HG03095 (cell line): Measurements from ENCODE around the gene ITK.
A peak's percentile ranks its signal among the peaks of the same experiment; 100 is the strongest.
"Not testable (repeated sequence)": the region's sequence is repeated elsewhere in the genome, so short reads cannot be mapped to it uniquely, and the experiment has no call there.

Experiments used
- ATAC-seq: cut with Tn5 transposase; IDR thresholded peaks from one replicate; pipeline ENCODE4 v1.9.1; 2021; ENCODE audit warnings: moderate library complexity; ENCODE audit not compliant: unreplicated experiment

ITK gene

DNA sequence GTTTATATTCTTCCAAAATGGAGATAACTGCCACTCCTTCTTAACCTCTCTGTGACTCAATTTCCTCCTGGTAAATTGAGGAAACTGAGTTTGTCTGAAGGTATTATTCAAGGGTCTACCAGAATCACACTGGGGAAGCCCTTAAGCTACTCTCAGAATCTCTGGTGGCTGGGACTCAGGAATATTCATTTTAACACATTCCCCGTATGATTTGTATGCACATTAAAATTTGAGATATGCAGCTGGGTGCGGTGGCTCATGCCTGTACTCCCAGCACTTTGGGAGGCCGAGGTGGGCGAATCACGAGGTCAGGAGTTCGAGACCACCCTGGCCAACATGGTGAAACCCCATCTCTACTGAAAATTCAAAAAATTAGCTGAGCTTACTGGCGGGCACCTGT is 64.1 kb downstream of the ITK start:
- ATAC-seq, result not testable (repeated sequence)

DNA sequence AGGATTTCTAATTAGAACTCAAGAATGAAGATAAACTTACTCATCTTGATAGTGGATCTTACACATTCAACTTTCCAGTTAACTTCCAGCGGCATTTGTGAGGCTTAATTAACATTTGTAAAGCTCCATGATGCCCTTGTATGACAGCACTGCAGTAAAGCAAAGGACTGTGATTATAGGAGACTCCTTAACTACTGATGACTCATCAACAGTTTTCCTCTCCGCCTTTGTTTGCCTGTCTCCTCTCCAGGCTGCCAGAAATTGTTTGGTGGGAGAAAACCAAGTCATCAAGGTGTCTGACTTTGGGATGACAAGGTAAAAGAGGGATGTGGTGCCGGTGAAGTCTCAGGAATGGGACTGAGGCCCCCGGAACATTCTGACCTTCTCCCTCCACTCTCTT is 64.8 kb downstream of the ITK start:
- no peak for ATAC-seq

DNA sequence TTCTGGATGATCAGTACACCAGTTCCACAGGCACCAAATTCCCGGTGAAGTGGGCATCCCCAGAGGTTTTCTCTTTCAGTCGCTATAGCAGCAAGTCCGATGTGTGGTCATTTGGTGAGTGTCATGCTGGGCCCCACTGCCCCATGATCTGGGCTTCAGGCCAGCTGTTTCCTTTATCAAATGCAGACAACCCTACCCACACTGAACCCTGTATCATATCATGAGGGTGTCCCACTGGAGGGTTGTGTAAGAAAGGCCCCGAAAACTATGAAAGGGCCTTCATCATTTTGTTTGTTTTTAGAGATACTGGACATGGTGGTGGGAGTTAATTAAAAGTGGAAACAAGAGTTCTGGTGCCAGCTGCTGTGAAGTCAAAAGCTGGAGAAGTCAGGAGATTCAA is 65.2 kb downstream of the ITK start:
- no peak for ATAC-seq

DNA sequence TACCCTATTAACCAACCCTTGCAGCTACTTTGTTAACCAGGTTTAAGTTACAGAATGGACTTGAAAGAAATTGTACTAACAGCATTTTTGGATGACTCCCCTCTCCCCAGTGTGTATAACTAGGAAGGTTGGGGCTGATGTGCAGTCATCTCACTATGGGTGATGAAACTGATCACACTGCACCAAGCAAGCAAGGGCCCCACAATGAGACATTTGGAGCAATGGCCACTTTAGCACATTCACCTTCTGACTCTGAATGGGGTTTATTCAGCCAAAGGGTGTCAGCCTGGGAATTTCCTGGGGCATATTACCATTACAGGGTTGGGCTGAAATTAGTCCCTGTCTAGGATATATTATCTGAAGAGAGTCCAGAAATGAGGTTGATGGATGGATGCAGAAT is 66.6 kb downstream of the ITK start:
- no peak for ATAC-seq

DNA sequence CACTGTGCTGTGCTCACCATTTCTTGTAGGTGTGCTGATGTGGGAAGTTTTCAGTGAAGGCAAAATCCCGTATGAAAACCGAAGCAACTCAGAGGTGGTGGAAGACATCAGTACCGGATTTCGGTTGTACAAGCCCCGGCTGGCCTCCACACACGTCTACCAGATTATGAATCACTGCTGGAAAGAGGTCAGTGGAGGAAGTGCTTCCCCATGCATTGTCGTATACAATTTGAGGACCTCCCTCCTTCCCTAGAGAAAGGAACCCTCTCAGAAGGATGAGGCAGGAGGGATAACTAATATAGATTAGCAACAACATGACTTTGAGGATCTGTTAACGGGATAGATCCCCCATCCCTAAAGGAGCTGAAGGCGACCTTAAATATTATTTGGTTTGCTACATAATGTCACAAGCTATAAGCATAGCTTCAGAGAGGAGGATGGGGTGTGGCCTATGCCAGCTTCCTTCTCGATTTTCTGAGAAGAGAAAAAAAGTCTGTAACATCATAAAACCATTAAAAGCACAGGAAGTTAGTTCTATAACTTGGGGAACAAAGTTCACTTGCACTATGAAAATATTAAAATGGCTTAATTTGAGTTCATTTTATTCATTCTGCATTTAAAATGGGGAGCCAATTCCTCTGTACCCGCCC is 68.3 kb downstream of the ITK start:
- ATAC-seq, result no peak

DNA sequence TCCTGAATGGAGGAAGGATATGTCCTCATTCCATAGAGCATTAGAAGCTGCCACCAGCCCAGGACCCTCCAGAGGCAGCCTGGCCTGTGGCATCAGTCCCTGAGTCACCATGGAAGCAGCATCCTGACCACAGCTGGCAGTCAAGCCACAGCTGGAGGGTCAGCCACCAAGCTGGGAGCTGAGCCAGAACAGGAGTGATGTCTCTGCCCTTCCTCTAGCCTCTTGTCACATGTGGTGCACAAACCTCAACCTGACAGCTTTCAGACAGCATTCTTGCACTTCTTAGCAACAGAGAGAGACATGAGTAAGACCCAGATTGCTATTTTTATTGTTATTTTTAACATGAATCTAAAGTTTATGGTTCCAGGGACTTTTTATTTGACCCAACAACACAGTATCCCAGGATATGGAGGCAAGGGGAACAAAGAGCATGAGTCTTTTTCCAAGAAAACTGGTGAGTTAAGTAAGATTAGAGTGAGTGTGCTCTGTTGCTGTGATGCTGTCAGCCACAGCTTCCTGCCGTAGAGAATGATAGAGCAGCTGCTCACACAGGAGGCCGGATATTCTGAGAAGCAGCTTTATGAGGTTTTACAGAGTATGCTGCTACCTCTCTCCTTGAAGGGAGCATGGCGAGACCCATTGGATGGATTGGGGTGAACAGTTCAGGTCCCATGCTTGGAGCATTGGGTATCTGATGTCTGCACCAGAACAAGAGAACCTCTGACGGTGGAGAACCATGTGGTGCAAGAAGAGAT is 72.2 kb downstream of the ITK start:
- peak; percentile 95 for ATAC-seq

DNA sequence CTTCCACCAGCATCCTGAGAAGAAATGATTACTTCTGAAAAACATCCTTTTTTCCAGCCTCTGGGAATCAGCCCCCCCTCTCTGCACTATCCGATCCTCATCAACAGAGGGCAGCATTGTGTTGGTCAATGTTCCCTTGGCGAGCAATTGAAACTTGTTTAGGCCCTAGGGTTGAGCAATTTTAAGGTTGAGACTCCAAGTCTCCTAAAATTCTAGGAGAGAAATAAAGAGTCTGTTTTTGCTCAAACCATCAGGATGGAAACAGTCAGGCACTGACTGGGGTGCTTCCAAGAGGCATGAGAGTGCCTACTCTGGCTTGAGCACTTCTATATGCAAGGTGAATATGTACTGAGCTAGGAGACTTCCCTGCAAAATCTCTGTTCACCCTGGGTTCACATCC is 72.9 kb downstream of the ITK start:
- peak; percentile 48 for ATAC-seq

DNA sequence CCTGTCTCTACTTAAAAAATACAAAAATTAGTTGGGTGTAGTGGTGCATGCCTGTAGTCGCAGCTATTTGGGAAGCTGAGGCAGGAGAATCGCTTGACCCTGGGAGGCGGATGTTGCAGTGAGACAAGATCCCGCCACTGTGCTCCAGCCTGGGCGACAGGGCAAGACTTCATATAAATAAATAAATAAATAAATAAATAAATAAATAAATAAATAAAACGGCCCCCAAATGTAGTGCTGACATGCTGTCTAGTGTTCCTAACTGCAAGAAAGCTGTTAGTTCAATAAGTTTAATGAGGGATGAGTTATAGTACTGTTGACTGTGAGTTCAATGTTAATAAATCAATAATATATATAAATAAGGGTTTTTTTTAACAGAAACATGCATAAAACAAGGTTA is 77.8 kb downstream of the ITK start:
- ATAC-seq, result no peak

DNA sequence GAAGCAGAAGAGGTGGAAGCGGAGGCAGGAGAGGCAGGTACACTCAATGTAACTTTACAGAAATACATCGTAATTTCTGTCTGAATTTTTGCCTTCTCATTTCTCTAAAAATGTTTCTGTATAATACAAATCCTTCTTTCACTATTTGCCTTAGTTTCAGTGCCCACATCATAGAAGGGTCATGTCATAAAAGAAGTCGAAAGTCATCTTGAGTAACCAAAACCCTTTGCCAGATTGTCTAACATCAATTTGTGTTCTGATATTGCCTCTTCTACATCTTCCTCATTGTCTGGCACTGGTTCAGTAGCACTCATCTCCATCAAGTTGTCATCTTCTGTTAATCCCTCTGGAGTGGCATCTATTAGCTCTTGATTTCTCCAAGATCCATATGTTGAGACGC is 79.1 kb downstream of the ITK start:
- no peak for ATAC-seq

DNA sequence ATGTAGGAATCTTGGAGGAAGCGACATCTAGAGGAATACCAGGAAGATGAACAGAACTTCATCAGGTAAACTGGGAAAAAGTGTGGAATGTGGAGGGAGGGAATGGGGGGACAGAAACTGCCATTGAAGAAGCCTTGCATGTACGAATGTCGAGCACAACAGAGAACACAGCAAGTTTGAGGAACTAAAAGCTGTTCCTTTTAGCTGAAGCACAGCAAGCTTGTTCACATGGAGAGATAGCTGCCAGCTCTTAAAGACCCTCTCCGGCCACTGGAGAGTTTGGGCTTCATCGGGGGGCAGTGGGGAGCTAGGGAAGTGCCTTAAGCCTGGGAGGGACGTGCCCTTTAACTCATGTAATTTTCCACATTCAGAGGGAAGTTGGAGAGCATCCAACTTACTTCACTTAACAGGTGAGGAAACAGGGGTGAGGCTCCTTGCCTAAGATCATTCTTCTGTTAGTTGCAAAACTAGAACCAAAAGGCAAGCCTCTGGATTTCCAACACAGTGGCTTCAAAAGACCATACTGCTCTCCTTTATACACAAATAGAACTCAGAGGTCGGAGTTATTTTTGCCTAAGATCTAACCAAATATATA is 83.0 kb downstream of the ITK start:
- no peak for ATAC-seq

DNA sequence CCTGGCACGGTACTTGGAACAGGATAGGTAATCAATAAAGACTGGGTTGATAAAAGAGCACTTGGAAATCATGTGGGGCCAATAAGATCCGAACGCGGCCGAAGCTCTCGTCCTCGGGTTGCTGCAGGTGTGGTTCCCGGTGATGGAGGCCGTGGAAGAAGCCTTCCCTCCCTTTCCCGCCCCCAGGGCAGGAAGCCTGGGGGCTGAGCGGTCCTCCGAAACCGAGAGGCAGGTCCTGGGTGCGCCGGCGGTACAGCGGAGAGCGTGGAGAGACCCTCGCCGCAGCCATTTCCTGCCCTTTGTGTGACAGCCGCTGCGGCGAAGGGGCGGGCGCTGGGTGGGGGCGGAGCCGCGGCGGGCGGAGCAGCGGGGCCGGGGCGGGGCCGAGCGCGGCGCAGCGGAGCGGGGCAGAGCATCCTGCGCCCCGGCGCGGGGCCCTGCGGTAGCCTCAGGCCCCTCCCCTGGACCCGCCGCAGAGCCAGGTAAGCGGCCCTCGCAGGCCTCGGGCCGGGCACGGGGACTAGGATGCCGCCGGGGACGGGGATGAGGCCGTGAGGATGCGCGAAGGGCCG is 85.2 kb downstream of the ITK start, which contains the start of gene CYFIP2:
Gene CYFIP2 (plus strand): TSS at position 410 of the 572 bp plus-strand sequence. CDS start 19,239 bp downstream, outside the sequence.
- peak; percentile 73 for ATAC-seq

DNA sequence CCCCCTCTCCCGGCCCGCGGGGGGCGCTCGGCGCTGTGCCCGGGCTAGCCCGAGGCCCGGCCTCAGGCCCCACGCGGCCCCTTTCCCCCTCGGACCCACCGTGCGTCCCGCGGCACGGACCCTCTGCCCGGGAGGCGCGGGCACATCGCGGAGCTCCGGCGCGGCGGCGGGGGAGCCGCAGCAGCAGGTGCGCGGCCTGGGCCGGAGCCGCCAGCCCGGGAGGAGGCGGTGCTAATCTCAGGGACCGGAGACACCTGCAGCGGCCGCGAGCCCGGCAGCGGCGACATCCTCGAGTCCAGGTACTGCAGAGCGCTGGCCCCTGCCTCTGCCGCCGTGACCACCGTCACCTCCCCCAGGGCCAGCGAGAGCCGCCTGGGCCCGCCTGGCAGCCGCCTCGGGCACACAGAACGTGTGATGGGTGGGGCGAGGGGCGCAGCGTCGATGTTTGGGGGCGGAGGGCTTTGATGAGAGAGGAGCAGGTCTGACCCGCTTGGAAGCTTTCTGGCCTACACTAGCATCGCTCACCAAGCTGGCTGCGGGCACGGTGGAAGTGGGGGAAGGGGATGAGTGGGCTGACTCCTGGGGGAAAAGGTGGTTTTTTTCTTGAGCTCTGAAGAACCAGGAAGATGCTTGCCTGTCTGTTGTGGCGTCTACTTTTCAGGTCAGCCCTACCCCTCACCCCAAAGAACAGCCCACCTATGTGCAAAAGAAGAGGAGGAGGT is 85.8 kb downstream of the ITK start:
- peak; percentile 41 for ATAC-seq

DNA sequence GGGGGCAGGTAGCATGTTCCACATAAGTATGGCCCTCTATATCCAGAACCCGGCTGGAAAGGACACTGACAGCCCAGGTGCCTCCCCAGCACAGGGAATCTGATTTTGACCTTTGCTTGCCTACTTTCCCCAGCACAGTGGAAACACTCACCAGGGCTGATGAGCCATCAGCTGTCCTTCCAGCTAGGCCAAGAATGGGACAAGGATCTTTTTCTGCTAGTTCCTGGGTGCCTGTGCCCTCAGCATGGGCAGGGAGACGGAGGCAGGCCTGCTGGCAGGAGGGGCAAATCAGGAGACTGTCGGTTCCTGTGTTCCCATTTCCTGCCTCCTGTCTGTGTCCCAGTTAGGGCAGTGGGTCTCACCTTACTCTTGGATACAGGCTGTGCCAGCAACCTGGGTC is 86.4 kb downstream of the ITK start:
- ATAC-seq, result no peak

DNA sequence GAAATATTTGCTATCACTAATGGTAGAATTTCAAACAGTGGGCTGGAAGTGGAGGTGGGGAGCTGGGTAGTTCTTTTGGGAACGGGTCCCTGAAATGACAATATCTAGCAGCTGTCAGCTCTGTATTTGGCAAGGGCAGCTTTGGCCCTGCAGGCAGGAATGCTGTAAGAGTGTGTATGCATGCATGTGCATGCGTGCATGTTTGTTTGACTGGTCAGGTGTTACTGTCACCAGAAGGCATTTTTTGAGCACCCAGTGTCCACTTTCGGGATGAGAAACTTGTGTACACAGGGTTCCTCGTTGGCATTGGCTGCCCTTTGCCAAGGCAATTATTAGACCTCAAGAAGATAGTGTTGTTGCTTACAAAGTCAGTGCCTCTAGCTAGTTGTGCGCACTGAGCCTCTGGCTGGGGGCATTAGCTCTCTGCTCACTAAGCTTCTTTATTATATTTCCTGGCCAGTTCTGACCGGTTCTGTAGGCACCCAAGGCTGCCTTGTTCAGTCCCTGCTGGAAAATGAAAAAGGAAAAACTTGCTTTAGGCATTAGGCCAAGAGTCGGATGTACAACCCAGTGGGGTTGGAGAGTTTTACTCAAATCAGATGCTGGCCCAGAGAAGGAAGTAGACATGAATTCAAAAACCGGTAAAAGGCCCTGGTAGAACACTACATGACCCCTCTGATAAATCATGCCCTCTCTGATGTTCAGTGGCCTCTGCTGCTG is 87.3 kb downstream of the ITK start:
- ATAC-seq, result no peak

DNA sequence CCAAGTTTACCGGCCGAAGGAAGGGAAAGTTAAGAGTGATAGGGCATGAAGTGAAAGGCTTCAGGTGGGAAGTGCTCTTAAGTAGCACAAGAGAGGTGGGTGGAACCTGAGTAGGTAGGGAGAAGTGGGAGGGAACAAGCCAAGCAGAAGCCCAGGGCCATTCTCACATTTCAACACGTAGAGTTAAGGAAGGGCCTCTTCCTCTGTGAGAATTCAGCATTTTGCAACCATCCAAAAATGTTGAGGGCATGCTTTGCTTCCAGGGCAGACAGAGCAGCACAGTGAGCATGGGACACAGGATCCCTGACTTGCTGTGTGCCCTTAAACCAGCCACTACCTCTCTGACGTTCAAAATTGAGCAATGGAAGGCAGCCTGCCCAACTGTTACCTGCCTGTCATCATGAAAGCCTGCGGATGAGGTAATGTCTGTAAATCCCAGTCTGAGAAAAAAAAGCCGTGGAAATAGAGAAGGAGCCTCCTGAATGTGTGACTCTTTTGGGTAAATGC is 88.6 kb downstream of the ITK start:
- ATAC-seq, result no peak

DNA sequence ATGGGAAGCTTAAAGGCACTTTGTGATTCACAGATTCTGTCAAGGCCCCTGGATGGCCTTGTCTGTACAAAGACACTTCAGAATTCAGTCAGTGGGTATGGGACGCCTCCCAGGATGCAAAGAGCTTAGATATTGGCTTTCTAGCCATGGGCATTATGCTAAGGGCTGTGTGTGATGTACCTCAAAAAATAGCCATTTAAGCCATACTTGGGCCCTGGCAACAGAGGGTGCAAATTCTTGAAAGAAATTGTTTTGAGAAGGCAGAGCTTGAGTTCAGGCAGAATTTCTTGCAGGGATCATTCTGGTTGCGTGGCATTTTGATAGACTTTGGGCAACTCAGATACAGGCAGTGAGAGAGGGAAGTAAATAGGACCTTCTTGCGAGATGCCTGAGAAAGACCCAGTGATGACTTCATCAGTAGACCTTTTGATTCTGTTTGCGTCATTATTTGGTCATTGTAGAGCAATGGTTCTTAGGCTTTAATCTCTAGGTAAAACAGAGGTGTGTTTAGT is 89.2 kb downstream of the ITK start:
- no peak for ATAC-seq

DNA sequence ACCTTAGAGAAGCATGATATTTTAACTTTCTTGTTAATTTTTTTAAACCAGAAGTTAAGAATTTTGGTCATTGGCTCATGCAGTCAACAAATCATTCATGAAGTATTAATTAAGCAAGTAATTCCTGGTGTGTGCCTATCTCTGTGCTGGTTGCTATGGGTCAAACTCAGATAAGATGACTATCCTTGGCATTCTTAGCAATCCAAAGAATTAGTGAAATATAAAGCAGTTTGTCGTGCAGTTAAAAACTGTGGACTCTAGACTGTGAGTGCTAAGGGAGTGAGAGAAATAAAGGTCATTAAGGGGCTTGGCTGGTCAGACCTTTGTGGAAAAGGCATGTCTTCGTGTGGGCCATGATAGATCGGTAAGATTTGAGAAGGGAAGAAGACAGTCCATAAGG is 90.1 kb downstream of the ITK start:
- ATAC-seq, result no peak

DNA sequence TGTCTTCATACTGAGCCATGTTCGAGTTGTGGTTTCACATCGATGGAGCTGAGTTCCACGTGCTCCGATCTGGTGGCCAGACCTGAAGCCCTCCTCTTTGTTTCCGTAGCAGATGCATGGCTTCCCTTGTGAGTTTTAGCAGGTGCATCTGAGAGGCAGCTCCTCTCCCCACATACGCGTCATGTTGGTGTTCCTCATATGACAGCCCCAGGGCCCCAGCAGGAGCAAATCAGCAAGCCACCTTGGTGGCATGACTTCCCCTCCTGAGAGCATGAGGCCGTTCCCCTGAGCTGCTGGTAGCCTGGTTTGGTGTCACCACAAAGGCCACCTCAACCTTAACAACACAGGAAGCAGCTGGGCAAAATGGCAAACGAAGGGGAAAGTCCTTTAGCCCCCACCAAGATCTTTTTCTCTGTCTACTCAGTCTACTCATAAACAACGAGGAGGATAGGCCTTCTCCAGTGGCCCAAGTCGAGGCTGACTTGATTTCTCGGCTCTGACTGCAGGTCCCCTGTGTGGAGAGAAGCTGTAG is 91.2 kb downstream of the ITK start:
- peak; percentile 77 for ATAC-seq

DNA sequence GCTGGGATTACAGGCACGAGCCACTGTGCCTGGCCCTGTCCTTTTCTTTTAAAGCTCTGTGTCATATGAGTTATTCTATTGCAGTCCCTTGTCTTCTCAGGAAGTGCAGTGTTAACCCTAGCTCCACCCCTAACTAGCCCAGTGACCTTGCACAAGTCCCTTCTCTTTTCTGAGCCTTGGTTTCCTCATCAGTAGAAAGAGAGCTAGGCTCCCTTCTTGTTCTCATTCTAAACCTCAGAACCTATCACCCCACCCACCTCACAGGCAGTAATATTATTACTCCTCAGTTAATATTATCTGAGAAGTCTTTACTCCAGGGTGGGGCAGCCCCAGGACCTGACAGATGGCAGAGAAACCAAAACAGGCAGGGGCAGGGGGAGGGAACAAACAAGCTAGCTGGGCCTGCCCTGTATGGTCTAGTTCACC is 92.5 kb downstream of the ITK start:
- ATAC-seq, result peak; percentile 54

DNA sequence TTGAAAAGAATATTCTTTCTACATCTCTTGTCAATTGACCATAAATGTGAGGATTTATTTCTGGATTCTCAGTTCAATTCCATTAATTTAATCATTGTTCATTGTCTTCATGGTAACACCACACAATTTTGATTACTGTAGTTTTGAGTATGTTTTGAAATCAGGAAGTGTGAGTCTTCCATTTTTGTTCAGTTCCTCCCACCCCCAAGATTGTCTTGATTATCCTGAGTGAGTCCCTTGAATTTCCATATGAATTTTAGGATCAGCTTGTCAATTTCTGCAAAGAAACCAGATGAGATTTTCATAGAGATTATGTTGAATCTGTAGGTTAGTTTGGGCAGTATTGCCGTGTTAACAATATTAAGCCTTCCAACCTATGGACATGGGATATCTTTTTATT is 94.8 kb downstream of the ITK start:
- ATAC-seq, result no peak
